Fibroblast of peridontal ligament (primary cell): ENCODE measurements around the gene OR4C11.

Experiments
- DNase-seq: peaks from one replicate; pipeline ENCODE4 v3.0.0-alpha.2; 2010; ENCODE audit errors: extremely low read depth

The OR4C11 gene, protein sequence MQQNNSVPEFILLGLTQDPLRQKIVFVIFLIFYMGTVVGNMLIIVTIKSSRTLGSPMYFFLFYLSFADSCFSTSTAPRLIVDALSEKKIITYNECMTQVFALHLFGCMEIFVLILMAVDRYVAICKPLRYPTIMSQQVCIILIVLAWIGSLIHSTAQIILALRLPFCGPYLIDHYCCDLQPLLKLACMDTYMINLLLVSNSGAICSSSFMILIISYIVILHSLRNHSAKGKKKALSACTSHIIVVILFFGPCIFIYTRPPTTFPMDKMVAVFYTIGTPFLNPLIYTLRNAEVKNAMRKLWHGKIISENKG

GRCh38 chr11:55607545-55607944 is at the start of gene OR4C11:
Gene OR4C11, minus strand, starts transcription at chr11:55607645. Its CDS starts 3,272 bp downstream, at chr11:55604373.
- no peak for DNase-seq

- no peak for DNase-seq
Measured at GRCh38 chr11:55655096-55655495, 47.7 kb upstream of the OR4C11 start.

DNA sequence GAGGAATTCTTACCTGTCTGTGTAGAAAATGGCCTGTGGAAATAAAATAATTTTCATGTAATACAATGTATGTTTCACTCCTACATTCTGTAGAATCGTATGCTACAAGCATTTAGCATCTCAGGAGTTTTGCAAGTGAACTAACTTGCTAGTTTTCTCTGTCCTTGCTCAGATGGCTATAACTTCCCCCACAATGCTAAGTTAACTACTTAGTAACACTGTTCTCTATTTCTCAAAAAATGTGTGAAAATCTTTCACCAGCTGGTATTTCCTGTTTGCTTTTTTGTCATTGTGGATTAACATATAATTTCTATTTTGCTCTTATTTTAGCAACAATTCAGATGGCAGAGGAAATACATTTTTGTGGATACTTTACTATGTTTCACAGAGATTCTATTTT is 45.1 kb upstream of the OR4C11 start:
- no peak for DNase-seq

DNA sequence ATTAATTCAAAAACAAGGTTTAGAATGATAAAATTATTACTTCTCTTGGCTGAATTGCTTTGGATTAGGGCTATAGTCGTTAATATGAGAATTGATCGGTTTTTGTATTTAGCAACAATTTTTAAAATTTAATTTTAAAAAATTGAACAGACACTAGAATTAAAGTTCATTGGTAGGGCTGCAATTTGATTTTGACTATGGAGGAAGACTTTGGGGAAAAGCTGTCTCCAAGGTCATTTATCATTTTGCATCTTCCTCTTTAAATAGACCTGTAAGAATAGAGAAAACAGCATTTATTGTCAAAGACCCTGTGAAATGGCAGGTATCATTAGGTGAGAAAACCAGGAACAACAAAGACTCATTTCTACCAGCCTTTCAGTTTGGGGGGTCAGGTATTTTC is 40.6 kb upstream of the OR4C11 start, which contains the start of gene OR4S2:
TSS of gene OR4S2 (plus strand) at position 301 of the 400 bp plus-strand sequence. CDS start 2,577 bp downstream, outside the sequence.
- no peak for DNase-seq

DNA sequence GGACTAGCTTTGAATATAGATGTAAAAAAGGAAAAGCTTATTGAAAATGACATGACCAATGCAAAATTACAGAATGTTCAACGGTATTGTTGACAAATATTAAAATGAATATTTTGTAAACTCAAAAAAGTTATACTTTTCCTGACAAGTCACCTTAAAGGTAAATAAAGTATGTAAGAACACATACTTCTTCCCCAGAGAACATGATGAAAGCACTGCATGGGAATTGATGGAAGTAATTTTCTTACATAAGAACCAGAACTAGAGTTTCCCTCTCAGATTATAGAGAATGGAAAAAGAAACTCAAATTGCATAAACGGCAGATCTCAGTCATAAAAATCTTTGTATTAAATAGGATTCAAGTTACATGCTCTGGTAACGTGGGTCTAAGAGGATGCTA is 27.4 kb upstream of the OR4C11 start, which contains the start of gene OR4P4:
TSS of gene OR4P4 (plus strand) at position 301 of the 400 bp plus-strand sequence.
- no peak for DNase-seq

GRCh38 chr11:55624531-55624930 is 17.1 kb upstream of the OR4C11 start:
- DNase-seq: no peak

GRCh38 chr11:55572548-55572947 is 34.9 kb downstream of the OR4C11 start:
- no peak for DNase-seq

DNA sequence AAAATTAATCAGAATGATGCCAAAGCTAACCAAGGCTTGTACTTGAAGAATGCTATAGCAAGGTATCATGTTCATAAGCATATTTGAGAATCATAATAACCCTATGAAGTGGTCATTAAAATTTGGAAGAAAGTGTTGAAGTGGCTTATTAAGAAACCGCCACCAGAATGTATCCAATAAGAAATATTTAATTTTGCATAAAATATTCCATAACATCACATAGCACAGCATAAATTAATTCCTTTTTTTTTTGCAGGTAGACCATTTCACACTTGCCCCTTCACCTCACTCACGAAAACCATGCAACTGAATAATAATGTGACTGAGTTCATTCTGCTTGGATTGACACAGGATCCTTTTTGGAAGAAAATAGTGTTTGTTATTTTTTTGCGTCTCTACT is 35.6 kb downstream of the OR4C11 start, which contains the start of gene OR4C16:
TSS of gene OR4C16 (plus strand) at position 301 of the 400 bp plus-strand sequence. CDS start at position 301, 0 bp downstream.
- DNase-seq: no peak

GRCh38 chr11:55554169-55554568 is 53.3 kb downstream of the OR4C11 start, which contains the start of gene OR4C15:
Gene OR4C15, plus strand, starts transcription at chr11:55554469. Its CDS starts 0 bp downstream, at chr11:55554469.
- DNase-seq: no peak
